ENCODE data around the gene FAM13A.

Gene FAM13A

DNA sequence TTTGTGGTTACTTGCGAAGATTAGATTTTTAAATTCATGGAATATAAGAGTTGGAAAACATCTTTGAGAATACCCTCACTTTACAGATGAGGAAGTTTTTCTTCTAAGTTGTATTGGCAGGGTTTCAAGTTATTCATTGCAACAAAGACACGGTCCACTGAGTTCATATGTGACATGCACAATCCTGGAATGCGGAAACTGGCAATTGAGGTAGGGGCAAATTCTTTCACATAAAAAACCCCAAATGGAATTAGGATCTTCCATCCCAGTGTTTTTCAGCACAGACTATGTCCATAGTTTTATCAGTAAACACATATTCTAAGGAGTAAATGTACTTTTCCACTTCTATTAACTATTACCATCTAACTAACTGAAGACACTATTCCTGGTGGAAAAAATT is 277.6 kb downstream of the FAM13A start:
- no peak for DNase-seq (ENCODE audit: low spot score)

GRCh38 chr4:88775529-88775928 is 281.5 kb downstream of the FAM13A start:
- DNase-seq (ENCODE audit: low spot score): no peak

- DNase-seq (ENCODE audit: low spot score): no peak
These were observed 282.0 kb downstream of the FAM13A start for GRCh38 chr4:88775026-88775425.

DNA sequence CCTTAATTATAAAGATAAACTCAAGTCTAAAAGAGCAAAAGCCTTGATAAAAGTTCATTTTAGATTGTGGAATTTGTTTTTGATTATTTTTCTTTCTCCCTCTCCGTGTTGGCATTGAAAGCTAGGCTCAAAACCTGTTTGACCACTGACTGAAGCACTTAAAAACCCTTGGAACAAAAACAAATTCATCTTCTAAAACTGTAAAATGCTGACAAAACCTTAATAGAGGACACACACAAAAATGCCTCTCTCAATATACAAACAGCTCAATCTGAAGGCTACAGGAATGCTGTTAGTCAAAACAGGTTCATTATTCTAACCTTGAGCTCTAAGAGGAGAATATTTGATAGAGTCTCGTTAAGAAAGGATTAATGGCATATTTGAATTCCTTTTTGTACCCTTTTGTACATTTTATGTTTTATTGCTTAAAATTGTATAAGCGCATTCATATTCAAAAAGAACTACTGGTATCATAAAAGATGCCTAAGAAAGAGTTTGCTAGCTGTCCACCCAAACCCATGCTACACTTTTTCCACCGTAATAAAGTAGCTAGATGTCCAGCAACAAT is 285.0 kb downstream of the FAM13A start:
- no peak for DNase-seq (ENCODE audit: low spot score)

DNA sequence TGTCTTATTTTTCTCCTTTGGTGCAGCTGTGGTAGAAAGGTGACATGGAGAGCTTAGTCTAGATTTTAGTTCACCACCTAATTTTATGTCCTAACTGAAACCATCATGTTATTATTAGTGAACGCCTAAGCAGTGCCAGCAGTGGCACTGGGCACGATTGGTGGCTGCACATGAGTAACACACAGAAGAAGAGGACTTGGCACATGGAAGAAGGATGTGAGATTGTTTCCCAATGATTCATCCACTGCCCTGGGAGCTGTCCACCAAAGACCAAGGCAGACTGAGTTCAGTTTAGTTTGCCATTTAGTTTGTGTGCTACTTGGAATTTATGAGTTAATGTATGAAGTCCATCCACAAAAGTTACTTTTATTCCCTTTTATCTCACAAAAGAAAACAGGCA is 291.3 kb downstream of the FAM13A start:
- DNase-seq (ENCODE audit: low spot score): no peak

DNA sequence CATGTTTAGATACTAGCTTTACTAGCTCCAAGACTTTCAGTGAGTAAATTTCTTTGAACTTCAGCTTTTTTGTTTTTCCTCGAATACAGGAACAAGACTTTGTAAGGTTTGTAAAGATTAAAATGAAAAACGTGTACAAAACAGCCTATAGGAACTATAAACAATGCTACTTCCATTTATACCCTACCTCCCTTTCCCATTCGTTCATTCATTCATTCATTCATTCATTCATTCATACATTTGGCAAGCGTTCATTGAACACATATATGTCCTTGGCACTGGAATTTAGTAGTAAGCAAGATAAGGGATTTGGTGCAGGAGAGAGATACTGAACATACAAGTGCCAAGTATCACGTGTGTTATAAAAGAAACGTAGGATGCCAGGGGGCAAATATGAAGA is 293.9 kb downstream of the FAM13A start:
- no peak for DNase-seq (ENCODE audit: low spot score)

GRCh38 chr4:88761861-88762523 is 295.0 kb downstream of the FAM13A start:
- DNase-seq (ENCODE audit: low spot score): no peak

GRCh38 chr4:88761342-88761741 is 295.6 kb downstream of the FAM13A start:
- DNase-seq (ENCODE audit: low spot score): no peak

DNA sequence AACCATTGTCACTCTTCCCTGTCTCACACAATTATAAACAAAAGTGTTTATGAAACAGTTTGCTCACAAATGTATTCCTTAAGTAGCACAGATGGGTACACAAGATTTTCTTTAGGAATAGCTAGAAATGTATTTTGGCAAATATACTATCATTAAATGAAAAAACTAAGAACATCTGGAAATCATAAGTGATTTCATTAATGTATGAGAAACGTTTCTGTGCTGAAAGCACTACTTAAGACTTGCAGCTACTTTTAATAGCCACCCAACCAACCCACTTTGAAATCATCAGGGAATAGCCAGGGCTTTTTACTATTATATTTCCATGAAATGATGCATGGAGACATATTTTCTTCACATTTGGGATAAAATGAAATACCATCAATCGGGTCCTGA is 297.1 kb downstream of the FAM13A start:
- DNase-seq (ENCODE audit: low spot score): no peak

- DNase-seq (ENCODE audit: low spot score): peak; percentile 15
These were observed 297.7 kb downstream of the FAM13A start for GRCh38 chr4:88759039-88759894.

DNA sequence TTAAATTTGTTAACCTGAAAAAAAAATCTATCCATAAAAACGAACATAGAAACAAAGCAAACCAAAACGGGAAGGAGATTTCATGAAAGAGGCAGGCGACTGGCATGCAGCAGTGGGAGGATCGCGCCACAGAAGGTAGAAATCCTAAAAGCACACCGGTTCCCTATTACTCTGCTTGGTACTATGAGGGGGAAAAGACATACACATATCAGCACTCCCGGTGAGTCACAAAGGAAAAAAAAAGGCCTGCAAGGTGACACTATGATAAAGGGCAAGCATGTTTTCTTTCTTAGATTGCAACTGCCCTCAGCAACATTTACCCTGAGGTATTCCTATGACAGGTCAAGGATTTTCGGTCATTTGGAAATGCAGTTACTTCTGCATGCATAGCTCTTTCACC is 298.7 kb downstream of the FAM13A start:
- no peak for DNase-seq (ENCODE audit: low spot score)

DNA sequence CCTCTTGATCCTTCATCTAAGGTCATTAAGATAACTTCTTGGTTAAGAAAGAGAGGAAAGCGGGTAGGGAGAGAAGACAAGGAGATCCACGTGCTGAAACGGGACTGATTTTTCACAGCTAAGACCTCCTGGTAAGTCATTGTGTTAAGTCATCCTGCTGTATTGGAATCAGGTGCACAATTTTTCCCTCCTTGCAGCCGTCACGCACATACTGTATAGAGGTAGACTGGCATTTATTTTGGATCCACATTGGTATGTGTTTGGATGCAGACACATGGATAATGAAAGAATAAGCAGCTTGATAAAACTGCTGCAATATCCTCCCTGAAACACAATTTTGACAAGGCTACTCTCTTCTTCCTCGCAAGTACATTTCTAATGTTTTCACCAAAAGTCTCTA is 299.2 kb downstream of the FAM13A start:
- DNase-seq (ENCODE audit: low spot score): no peak

DNA sequence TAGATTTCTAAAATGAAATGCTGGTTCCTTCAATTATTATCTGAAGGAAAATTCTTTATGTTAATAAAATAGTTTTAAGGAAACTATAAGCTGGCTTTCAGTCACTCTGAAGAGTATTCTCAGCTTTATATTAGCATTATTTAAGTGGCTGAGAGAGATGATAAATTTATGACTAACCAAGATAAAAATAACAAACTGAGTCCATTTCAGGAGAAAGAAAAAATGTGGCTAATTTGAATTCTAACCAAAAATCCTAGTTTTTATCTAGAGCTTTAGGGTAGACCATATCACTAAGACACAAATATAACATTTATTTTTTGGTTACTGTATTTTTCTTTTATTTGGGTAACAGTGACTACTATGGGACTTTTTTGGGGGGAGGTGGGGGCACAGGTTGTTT is 299.9 kb downstream of the FAM13A start:
- no peak for DNase-seq (ENCODE audit: low spot score)

DNA sequence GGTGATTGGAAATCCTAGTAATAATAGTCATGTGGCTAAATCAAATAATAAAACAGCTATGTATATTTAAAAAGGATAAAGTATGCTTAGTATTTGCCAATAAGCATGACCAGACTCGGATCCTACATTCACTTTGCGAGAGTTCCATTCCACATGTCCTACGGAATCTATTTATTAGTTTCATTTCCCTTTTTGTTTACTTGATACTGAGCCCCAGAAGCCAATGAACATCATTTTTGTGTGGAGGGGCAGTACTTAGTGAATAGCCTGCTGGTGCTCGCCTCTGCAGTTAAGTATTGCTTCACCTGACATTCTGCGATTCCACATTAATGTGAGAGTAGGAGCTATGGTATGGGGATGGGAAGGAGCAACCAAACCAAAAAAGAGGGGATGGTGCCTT is 300.8 kb downstream of the FAM13A start:
- no peak for DNase-seq (ENCODE audit: low spot score)

- DNase-seq (ENCODE audit: low spot score): no peak
These were observed 301.5 kb downstream of the FAM13A start for GRCh38 chr4:88755454-88755853.

DNA sequence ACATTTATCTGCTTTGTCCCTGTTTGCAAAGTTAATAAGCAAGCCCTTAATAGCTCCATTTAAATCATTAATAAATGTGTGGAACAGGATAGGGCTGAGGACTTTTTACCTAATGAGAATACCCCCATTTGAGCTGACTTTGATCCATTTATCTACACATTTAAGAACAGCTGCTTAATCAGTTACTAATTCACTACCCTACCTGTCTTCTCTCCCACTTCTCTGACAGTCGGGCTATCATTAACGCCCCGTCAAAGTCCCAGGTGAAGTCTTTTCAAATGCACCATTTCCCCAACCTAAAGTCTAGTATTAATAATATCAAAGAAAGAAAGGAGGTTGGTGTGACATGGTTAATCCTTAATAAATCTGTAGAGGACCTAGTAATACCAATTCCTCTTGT is 302.2 kb downstream of the FAM13A start:
- DNase-seq (ENCODE audit: low spot score): no peak

DNA sequence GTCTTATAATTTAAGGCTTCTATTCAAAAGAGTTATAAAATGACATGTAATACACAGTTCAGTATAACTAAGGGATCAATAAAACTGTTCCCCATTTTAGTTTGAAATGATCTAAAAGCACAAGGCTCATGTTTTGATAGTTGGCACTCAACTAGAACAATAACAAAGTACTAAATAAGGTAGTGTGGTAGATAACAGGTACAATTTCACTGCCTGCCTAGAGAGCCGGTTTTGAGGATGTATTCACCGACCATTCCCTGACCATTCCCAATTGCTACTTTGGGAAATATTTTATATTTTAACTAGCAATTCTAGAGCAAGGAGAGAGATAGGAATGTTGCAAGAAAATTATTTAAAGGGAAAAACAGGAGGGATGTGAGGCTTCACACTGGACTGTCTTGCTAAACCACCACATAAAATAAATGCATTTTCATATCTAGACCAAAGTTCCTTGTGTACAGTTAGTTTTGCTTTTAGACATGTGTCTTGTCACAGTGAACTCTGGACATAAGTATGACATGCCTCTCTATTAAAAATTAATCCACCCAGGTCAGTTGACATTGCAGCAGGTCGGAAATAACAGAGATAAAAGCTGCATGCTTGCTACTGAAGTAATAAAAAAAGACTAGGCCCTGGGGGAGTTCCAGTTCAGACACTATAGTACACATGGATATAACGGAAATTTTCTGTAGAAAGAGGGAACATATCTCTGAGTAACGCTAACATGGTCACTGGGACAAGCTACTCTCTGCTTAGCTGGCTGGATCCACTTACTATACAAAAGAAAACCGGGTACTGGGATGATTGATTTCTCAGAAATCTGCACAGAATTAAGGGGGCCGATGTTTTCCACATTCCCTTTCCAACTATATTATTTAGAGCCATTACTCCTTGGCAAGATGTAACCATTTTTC is 303.1 kb downstream of the FAM13A start:
- peak; percentile 32 for DNase-seq (ENCODE audit: low spot score)

DNA sequence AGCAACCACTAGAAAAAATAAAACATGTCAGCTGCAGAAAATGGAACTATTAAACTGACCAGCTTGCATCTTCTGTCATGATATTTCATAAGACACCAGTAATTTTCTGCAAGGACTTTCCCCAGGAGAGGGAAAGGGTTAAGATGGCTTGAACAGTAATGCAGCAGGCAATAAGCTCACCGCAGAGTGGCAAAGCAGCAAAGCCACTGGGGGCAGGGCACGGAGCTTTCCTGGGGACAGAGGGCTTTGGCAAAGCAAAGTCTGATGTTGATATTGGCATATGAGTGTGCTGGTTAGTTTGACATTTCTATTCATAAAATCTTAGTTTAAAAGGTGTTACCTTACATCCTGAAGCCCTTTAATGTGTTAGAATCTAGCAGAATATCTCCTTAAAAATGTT is 304.2 kb downstream of the FAM13A start:
- no peak for DNase-seq (ENCODE audit: low spot score)

DNA sequence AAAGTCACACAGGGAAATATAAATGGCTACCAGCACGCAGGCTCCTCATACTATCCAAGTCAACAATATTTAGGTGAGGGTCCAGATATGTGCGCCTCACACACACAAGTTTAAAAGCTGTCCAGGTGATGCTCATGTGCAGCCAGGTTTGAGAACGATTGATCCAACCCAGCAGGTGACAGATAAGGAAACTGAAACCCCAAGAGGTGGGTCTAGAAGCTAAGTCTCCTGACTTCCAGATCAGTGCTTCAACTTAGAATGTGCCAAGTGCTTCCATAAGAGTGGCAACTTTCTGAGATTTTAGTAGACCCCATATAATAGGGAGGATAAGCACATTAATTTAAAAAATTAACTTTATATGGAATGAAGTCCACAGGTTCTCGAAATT is 304.9 kb downstream of the FAM13A start:
- no peak for DNase-seq (ENCODE audit: low spot score)

GRCh38 chr4:88751258-88752075 is 305.5 kb downstream of the FAM13A start:
- DNase-seq (ENCODE audit: low spot score): no peak

DNA sequence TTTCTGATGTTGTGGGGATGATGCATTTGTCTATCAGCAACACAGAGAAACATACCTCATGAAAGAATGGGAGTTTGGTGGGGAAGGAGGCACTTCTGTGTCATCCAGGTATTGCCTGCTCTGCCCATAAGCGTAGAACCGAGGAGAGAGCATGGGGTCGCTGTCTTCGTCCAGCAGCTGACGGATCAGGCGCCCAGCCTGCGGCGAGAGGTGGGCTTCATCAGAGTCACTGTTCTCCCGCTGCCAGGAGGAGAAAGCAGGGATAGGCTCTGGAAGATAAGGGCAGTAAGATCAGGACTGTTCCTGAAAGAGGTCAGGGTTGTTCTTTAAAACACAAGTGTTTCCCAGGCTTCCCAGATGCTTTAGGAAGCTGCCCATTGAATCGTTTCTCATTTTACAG is 306.6 kb downstream of the FAM13A start:
- DNase-seq (ENCODE audit: low spot score): no peak
